Measurements from ENCODE around the gene IGFL3. TPM values are rescaled to one million over a fixed set of nuclear protein-coding genes. Genes with fewer than 3 reads are reported as not detected.

IGFL3 gene
- total and polyA plus RNA-seq, 9 of the 15 experiments (the other 6 are each of a cell fraction or from before 2014, with no cell fraction given): not detected

DNA sequence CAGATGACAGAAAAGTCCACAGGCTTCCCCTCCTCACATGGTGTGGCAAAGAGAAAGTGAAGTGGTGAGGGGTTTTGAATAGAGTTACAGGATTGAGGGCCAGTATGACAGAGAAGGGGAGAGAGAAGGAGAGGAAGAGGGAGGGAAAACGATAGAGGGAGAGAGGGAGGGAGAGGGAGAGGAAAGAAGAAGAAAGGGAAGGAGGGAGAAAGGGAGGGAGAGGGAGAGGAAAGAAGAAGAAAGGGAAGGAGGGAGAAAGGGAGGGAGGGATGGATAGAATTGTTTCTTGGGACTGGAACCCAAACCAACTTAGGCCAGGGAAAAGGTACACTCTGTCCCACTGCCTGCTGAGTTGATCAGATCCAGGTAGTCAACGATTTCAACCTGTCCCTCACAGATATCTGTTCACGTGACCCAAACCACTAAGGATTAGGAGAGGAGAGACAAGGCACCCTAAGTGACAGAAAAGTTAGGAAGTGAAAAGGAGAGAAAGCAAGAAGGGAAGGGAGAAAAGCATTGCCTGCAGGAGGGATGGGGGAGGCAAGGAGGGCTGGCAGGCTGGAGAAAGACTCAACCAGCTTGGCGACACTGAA lies 8.1 kb upstream of the IGFL3 start (continued):
- TF ChIP-seq, protein P1, sequence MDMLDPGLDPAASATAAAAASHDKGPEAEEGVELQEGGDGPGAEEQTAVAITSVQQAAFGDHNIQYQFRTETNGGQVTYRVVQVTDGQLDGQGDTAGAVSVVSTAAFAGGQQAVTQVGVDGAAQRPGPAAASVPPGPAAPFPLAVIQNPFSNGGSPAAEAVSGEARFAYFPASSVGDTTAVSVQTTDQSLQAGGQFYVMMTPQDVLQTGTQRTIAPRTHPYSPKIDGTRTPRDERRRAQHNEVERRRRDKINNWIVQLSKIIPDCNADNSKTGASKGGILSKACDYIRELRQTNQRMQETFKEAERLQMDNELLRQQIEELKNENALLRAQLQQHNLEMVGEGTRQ (CRISPR knock-in tag; IDR thresholded peaks at IDR 0.05): peak; percentile 17; the same call in 1 of the 2 replicates

DNA sequence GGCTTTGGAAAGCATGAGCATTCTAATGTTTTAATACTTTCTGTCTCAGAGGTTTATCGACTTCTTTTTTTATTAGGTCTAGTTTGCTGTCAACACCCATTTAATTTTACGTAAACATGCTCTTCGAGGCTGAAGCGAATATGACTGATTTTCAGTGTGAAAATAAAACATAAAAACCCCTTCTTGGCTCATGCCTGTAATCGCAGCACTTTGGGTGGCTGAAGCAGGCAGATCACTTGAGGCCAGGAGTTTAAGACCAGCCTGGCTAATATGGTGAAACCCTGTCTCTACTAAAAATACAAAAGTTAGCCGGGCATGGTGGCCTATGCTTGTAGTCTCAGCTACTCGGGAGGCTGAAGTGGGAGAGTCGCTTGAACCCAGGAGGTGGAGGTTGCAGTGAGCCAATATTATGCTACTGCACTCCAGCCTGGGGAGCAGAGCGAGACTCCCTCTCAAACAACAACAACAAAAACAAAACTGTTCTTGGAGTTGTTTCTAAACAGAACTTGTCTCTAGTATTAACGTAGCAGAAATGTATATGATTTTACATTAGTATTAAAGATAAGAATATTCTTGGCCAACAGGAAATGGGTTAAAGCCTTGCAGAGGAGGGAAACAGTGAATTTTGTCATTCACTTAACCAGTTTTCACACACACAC lies 7.1 kb upstream of the IGFL3 start:
- Histone ChIP-seq H3K27ac (ENCODE audit: extremely low read depth, low read depth, low read length) (no peak overlapping the region), H3K9ac (ENCODE audit: insufficient read depth in 1 of 2, low read depth in 2 of 2, low read length in 2 of 2) (no peak overlapping the region), H3K4me2 (ENCODE audit: insufficient read depth, low read length) (no peak overlapping the region), H3K4me3 (no peak overlapping the region), H3K9me1 (ENCODE audit: control insufficient read depth, insufficient read depth, low read length) (no peaks in the 10 kb centered on the region), H3K4me1 (replicated peaks in 1 of 2; ENCODE audit: control insufficient read depth in 2 of 2, insufficient read depth in 2 of 2, low read length in 2 of 2) (no peaks in the 10 kb centered on the region; a peak in 1 of 5 replicates), H3K36me3 (ENCODE audit: control insufficient read depth, insufficient read depth, low read length) (no peaks in the 10 kb centered on the region), H3K27me3 (ENCODE audit: control insufficient read depth in 2 of 2, insufficient read depth in 2 of 2, low read length in 2 of 2) (no peaks in the 10 kb centered on the region; a peak in 2 of 5 replicates), H3K79me2 (ENCODE audit: control insufficient read depth, insufficient read depth, low read length) (no peaks in the 10 kb centered on the region), H4K20me1 (replicated peaks; ENCODE audit: control insufficient read depth, insufficient read depth, low read length) (no peaks in the 10 kb centered on the region), H3K9me3 (replicated peaks; ENCODE audit: control insufficient read depth, insufficient read depth, low read depth, low read length) (no peaks in the 10 kb centered on the region), H2AFZ (ENCODE audit: low read depth, low read length) (no peak overlapping the region)
- BruUV-seq (replicated peaks): no TSS peak
- FAIRE-seq: no peak
- CTCF ChIA-PET (ENCODE audit: low intra/inter-chr PET ratio): no interaction called here
- TF ChIP-seq, protein P2, sequence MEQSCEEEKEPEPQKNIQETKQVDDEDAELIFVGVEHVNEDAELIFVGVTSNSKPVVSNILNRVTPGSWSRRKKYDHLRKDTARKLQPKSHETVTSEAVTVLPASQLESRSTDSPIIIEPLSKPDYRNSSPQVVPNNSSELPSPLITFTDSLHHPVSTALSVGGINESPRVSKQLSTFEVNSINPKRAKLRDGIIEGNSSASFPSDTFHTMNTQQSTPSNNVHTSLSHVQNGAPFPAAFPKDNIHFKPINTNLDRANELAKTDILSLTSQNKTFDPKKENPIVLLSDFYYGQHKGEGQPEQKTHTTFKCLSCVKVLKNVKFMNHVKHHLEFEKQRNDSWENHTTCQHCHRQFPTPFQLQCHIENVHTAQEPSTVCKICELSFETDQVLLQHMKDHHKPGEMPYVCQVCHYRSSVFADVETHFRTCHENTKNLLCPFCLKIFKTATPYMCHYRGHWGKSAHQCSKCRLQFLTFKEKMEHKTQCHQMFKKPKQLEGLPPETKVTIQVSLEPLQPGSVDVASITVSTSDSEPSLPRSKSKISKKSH (CRISPR knock-in tag; IDR thresholded peaks at IDR 0.05): no peak
- TF ChIP-seq TEAD4 (IDR thresholded peaks at IDR 0.05; ENCODE audit: low read length) (no peak), TEAD4 (CRISPR knock-in tag; IDR thresholded peaks at IDR 0.05; ENCODE audit: borderline replicate concordance) (no peak), POLR3A (IDR thresholded peaks at IDR 0.05; ENCODE audit: borderline replicate concordance, extremely low read depth, insufficient read depth, insufficient read length) (no peak)
- TF ChIP-seq, protein P3, sequence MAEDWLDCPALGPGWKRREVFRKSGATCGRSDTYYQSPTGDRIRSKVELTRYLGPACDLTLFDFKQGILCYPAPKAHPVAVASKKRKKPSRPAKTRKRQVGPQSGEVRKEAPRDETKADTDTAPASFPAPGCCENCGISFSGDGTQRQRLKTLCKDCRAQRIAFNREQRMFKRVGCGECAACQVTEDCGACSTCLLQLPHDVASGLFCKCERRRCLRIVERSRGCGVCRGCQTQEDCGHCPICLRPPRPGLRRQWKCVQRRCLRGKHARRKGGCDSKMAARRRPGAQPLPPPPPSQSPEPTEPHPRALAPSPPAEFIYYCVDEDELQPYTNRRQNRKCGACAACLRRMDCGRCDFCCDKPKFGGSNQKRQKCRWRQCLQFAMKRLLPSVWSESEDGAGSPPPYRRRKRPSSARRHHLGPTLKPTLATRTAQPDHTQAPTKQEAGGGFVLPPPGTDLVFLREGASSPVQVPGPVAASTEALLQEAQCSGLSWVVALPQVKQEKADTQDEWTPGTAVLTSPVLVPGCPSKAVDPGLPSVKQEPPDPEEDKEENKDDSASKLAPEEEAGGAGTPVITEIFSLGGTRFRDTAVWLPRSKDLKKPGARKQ (CRISPR knock-in tag; IDR thresholded peaks at IDR 0.05): no peak
- TF ChIP-seq, protein P4, sequence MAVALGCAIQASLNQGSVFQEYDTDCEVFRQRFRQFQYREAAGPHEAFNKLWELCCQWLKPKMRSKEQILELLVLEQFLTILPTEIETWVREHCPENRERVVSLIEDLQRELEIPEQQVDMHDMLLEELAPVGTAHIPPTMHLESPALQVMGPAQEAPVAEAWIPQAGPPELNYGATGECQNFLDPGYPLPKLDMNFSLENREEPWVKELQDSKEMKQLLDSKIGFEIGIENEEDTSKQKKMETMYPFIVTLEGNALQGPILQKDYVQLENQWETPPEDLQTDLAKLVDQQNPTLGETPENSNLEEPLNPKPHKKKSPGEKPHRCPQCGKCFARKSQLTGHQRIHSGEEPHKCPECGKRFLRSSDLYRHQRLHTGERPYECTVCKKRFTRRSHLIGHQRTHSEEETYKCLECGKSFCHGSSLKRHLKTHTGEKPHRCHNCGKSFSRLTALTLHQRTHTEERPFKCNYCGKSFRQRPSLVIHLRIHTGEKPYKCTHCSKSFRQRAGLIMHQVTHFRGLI (CRISPR knock-in tag; IDR thresholded peaks at IDR 0.05): no peak
- in situ Hi-C loops (cut with MboI) (no loop called here), intact Hi-C loops (cut with micrococcal nuclease) (no loop called here)
- no peak for ATAC-seq
- WGBS (ENCODE audit: insufficient coverage, low coverage, missing lambda C conversion rate): 2% methylated on average over 10 of the region's 10 CpGs
- POLR2A ChIA-PET: no interaction called here
- DNase-seq (ENCODE audit: extremely low read depth in 1 of 4, low spot score in 3 of 4): no peak

Data from K562 (cell line).